Neural cell (in vitro differentiated cells): ENCODE measurements around the gene OR6T1. TPM values are rescaled to one million over a fixed set of nuclear protein-coding genes. Genes with fewer than 3 reads are reported as not detected.

ENCODE experiments used
- H2AFZ ChIP-seq: fragments of 200-600, 300-800 bp; sonication (generic), shearing (Covaris generic); 2 replicates; pipeline ENCODE4 v1.6.0; 2014; ENCODE audit warnings: low read depth, mild to moderate bottlenecking, antibody characterized with exemption, low read length, moderate library complexity
- H3F3A ChIP-seq: fragments of 200-600 bp; shearing (Covaris generic); 2 replicates; pipeline ENCODE4 v1.6.1; 2016; ENCODE audit warnings: mild to moderate bottlenecking, moderate library complexity, mixed read lengths, antibody characterized with exemption, low read length; ENCODE audit not compliant: insufficient read depth, poor library complexity, severe bottlenecking
- H3K27ac ChIP-seq: fragments of 200-600, 300-800 bp; sonication (generic), shearing (Covaris generic); 2 replicates; pipeline ENCODE4 v1.5.1; 2014; ENCODE audit warnings: mild to moderate bottlenecking, low read length, moderate library complexity
- H3K27me3 ChIP-seq: fragments of 300-800, 200-600 bp; sonication (generic), shearing (Covaris generic); 2 replicates; pipeline ENCODE4 v1.6.0; 2014; ENCODE audit warnings: mild to moderate bottlenecking, low read depth, low read length, moderate library complexity; ENCODE audit not compliant: insufficient read depth
- H3K36me3 ChIP-seq: fragments of 300-800, 200-600 bp; sonication (generic), shearing (Covaris generic); 2 replicates; pipeline ENCODE4 v1.5.1; 2014; ENCODE audit warnings: mild to moderate bottlenecking, antibody characterized with exemption, low read length, moderate library complexity; ENCODE audit not compliant: insufficient read depth
- H3K4me2 ChIP-seq: fragments of 300-800, 200-600 bp; sonication (generic), shearing (Covaris generic); 2 replicates; pipeline ENCODE4 v1.6.0; 2014; ENCODE audit warnings: mild to moderate bottlenecking, low read length
- H3K4me3 ChIP-seq: fragments of 300-800, 200-600 bp; sonication (generic), shearing (Covaris generic); 2 replicates; pipeline ENCODE4 v1.5.1; 2014; ENCODE audit warnings: mild to moderate bottlenecking, low read length, moderate library complexity
- H3K79me2 ChIP-seq: fragments of 200-600 bp; shearing (Covaris generic); replicated peaks from 2 replicates; pipeline ENCODE4 v1.6.0; 2014; ENCODE audit warnings: mild to moderate bottlenecking, low read length, moderate library complexity; ENCODE audit not compliant: insufficient read depth
- H3K9ac ChIP-seq: fragments of 300-800, 200-600 bp; sonication (generic), shearing (Covaris generic); 2 replicates; pipeline ENCODE4 v1.6.1; 2016; ENCODE audit warnings: mild to moderate bottlenecking, low read length, mixed read lengths
- H3K9me2 ChIP-seq: fragments of 200-600 bp; shearing (Covaris generic); 2 replicates; pipeline ENCODE4 v1.6.1; 2016; ENCODE audit warnings: mild to moderate bottlenecking, low read length, mixed read lengths; ENCODE audit not compliant: insufficient read depth
- H3K9me3 ChIP-seq: fragments of 200-600, 300-800 bp; sonication (generic), shearing (Covaris generic); 2 replicates; pipeline ENCODE4 v1.6.1; 2016; ENCODE audit warnings: mild to moderate bottlenecking, mixed run types, low read length, moderate library complexity, mixed read lengths
- H4K20me1 ChIP-seq: fragments of 200-600 bp; shearing (Covaris generic); 2 replicates; pipeline ENCODE4 v1.6.1; 2016; ENCODE audit warnings: mild to moderate bottlenecking, mixed run types; ENCODE audit not compliant: insufficient read depth
- EP300 ChIP-seq: fragments of 450-650 bp; conservative IDR thresholded peaks from 2 replicates; pipeline ENCODE4 v1.6.1; 2014; ENCODE audit warnings: antibody characterized with exemption, mild to moderate bottlenecking, moderate library complexity; ENCODE audit not compliant: poor library complexity, severe bottlenecking
- EZH2 ChIP-seq: fragments of 200-600, 300-800 bp; shearing (Covaris generic), sonication (generic); IDR thresholded peaks from 2 replicates; pipeline ENCODE4 v1.6.1; 2014; ENCODE audit warnings: antibody characterized with exemption, low read length, borderline replicate concordance, mild to moderate bottlenecking; ENCODE audit not compliant: insufficient read depth, poor library complexity, severe bottlenecking
- MXI1 ChIP-seq: fragments of 450-650 bp; conservative IDR thresholded peaks from 2 replicates; pipeline ENCODE4 v1.6.1; 2014; ENCODE audit warnings: antibody characterized with exemption, mild to moderate bottlenecking; ENCODE audit not compliant: poor library complexity, severe bottlenecking
- POLR2AphosphoS5 ChIP-seq: IDR thresholded peaks from 2 replicates; pipeline ENCODE4 v1.6.1; 2012
- RAD21 ChIP-seq: fragments of 450-650 bp; conservative IDR thresholded peaks from 2 replicates; pipeline ENCODE4 v1.6.1; 2014; ENCODE audit warnings: antibody characterized with exemption, mild to moderate bottlenecking, moderate library complexity
- SMC3 ChIP-seq: fragments of 450-650 bp; conservative IDR thresholded peaks from 2 replicates; pipeline ENCODE4 v1.6.1; 2014; ENCODE audit warnings: antibody characterized with exemption, mild to moderate bottlenecking, moderate library complexity; ENCODE audit not compliant: poor library complexity
- TAF1 ChIP-seq: IDR thresholded peaks from 2 replicates; pipeline ENCODE4 v1.6.1; 2012; ENCODE audit warnings: low read depth
- polyA plus RNA-seq: library from polyadenylated mRNA; depleted of rRNA; stranded (reverse); fragments of >200 nt; gene quantifications from 2 replicates; pipeline ENCODE4 v1.2.3, GENCODE V29; 2014
- TF ChIP-seq, protein P1 (sequence below): IDR thresholded peaks from 2 replicates; pipeline ENCODE4 v1.6.1; 2012; ENCODE audit warnings: borderline replicate concordance
- TF ChIP-seq, protein P2 (sequence below): fragments of 450-650 bp; IDR thresholded peaks from 2 replicates; pipeline ENCODE4 v1.5.1; 2014; ENCODE audit warnings: antibody characterized with exemption, mild to moderate bottlenecking, moderate library complexity; ENCODE audit not compliant: poor library complexity, severe bottlenecking

OR6T1 gene
- polyA plus RNA-seq, 1 donor from 2014 or later = not detected

- no peaks in the 10 kb centered on the region for H3K9me2 ChIP-seq
- no peak overlapping the region for H2AFZ ChIP-seq
- no peaks in the 10 kb centered on the region for H3K27me3 ChIP-seq
- H3K27ac ChIP-seq = no peak overlapping the region
- no peak overlapping the region for H3K4me2 ChIP-seq
- TF ChIP-seq, protein P1, sequence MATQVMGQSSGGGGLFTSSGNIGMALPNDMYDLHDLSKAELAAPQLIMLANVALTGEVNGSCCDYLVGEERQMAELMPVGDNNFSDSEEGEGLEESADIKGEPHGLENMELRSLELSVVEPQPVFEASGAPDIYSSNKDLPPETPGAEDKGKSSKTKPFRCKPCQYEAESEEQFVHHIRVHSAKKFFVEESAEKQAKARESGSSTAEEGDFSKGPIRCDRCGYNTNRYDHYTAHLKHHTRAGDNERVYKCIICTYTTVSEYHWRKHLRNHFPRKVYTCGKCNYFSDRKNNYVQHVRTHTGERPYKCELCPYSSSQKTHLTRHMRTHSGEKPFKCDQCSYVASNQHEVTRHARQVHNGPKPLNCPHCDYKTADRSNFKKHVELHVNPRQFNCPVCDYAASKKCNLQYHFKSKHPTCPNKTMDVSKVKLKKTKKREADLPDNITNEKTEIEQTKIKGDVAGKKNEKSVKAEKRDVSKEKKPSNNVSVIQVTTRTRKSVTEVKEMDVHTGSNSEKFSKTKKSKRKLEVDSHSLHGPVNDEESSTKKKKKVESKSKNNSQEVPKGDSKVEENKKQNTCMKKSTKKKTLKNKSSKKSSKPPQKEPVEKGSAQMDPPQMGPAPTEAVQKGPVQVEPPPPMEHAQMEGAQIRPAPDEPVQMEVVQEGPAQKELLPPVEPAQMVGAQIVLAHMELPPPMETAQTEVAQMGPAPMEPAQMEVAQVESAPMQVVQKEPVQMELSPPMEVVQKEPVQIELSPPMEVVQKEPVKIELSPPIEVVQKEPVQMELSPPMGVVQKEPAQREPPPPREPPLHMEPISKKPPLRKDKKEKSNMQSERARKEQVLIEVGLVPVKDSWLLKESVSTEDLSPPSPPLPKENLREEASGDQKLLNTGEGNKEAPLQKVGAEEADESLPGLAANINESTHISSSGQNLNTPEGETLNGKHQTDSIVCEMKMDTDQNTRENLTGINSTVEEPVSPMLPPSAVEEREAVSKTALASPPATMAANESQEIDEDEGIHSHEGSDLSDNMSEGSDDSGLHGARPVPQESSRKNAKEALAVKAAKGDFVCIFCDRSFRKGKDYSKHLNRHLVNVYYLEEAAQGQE = no peak
- TF ChIP-seq EZH2 (no peak), SMC3 (no peak)
- H3F3A ChIP-seq = no peaks in the 10 kb centered on the region
- H3K9ac ChIP-seq = no peak overlapping the region
- no peaks in the 10 kb centered on the region for H3K9me3 ChIP-seq
- H3K4me3 ChIP-seq = no peak overlapping the region
- no peaks in the 10 kb centered on the region for H4K20me1 ChIP-seq
- H3K36me3 ChIP-seq = no peaks in the 10 kb centered on the region
- H3K79me2 ChIP-seq = no peaks in the 10 kb centered on the region
These were observed 33.3 kb upstream of the OR6T1 start for GRCh38 chr11:123976770-123977560.

DNA sequence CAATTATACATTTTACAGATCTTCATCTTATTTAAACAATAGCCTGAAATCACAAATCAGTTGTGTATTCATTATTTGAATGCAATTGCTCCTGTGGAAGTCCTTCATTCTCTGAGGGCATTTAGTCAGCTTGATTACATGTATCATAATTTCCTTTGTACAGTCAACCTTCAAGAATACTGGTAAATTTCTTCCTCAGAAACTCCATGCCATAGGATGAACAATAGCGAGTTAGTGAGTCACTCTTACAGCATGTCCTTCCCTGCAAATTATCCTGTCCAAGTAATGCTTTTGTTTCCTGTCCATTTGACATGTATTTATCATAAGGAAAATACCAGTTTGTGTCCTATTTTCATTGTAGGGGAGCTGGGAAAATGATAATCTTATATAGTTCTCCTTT is 30.2 kb upstream of the OR6T1 start:
- H3K27me3 ChIP-seq = no peaks in the 10 kb centered on the region
- no peaks in the 10 kb centered on the region for H3K9me2 ChIP-seq
- no peak overlapping the region for H3K4me2 ChIP-seq
- no peak for TF ChIP-seq TAF1
- TF ChIP-seq POLR2AphosphoS5 = no peak
- TF ChIP-seq, protein P1 = no peak
- TF ChIP-seq, protein P2, sequence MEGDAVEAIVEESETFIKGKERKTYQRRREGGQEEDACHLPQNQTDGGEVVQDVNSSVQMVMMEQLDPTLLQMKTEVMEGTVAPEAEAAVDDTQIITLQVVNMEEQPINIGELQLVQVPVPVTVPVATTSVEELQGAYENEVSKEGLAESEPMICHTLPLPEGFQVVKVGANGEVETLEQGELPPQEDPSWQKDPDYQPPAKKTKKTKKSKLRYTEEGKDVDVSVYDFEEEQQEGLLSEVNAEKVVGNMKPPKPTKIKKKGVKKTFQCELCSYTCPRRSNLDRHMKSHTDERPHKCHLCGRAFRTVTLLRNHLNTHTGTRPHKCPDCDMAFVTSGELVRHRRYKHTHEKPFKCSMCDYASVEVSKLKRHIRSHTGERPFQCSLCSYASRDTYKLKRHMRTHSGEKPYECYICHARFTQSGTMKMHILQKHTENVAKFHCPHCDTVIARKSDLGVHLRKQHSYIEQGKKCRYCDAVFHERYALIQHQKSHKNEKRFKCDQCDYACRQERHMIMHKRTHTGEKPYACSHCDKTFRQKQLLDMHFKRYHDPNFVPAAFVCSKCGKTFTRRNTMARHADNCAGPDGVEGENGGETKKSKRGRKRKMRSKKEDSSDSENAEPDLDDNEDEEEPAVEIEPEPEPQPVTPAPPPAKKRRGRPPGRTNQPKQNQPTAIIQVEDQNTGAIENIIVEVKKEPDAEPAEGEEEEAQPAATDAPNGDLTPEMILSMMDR = no peak
- no peak for TF ChIP-seq EZH2
- TF ChIP-seq RAD21 = no peak
- TF ChIP-seq MXI1 = no peak
- no peak for TF ChIP-seq EP300
- TF ChIP-seq SMC3 = no peak
- no peak overlapping the region for H3K27ac ChIP-seq
- H3K79me2 ChIP-seq = no peaks in the 10 kb centered on the region
- no peak overlapping the region for H2AFZ ChIP-seq
- H3K4me3 ChIP-seq = no peak overlapping the region
- no peaks in the 10 kb centered on the region for H3K36me3 ChIP-seq
- no peaks in the 10 kb centered on the region for H3K9me3 ChIP-seq
- H3K9ac ChIP-seq = no peak overlapping the region
- H3F3A ChIP-seq = no peaks in the 10 kb centered on the region
- no peaks in the 10 kb centered on the region for H4K20me1 ChIP-seq
